Rectal smooth muscle tissue (tissue), 1 donor: ENCODE data around the gene RHBDL3.
A peak's percentile ranks its signal among the peaks of the same experiment; 100 is the strongest.

Experiments
- H3K27ac ChIP-seq: one replicate; pipeline ENCODE4 v1.7.0; 2013; ENCODE audit warnings: low read depth, low read length, inconsistent platforms
- H3K27me3 ChIP-seq: one replicate; pipeline ENCODE4 v1.7.0; 2013; ENCODE audit warnings: low read length; ENCODE audit not compliant: control insufficient read depth, insufficient read depth
- H3K36me3 ChIP-seq: one replicate; pipeline ENCODE4 v1.7.0; 2013; ENCODE audit warnings: low read length; ENCODE audit not compliant: control insufficient read depth, insufficient read depth
- H3K4me1 ChIP-seq: one replicate; pipeline ENCODE4 v1.7.0; 2013; ENCODE audit warnings: low read length; ENCODE audit not compliant: control insufficient read depth, insufficient read depth
- H3K4me3 ChIP-seq: one replicate; pipeline ENCODE4 v1.7.0; 2013; ENCODE audit warnings: low read length
- H3K9ac ChIP-seq: one replicate; pipeline ENCODE4 v1.7.0; 2013; ENCODE audit warnings: low read length

RHBDL3 gene

DNA sequence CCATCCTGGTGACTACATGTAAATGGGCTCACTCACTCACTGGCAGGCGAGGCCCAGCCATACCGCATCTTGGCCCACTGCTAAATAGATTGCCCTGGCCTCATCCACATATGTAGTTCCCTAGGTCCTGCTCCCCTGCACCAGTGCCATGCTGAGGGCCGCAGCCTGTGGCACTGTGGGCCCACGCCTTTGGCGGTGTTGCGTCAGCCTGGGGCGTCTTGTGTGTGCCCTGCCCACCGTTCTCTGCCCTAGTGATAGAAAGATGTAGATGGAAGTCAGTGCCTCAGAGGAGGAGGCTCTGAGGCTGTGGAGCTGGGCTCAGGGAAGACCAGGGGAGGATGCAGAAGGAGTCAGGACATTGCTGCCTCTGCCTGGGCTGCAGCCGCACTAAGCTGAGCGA lies 57.4 kb downstream of the RHBDL3 start:
- Histone ChIP-seq H3K9ac (no peak overlapping the region), H3K27me3 (no peaks in the 10 kb centered on the region), H3K27ac (no peak overlapping the region), H3K36me3 (no peaks in the 10 kb centered on the region), H3K4me1 (peaks cover 2% of the 10 kb centered on the region), H3K4me3 (no peak overlapping the region)

DNA sequence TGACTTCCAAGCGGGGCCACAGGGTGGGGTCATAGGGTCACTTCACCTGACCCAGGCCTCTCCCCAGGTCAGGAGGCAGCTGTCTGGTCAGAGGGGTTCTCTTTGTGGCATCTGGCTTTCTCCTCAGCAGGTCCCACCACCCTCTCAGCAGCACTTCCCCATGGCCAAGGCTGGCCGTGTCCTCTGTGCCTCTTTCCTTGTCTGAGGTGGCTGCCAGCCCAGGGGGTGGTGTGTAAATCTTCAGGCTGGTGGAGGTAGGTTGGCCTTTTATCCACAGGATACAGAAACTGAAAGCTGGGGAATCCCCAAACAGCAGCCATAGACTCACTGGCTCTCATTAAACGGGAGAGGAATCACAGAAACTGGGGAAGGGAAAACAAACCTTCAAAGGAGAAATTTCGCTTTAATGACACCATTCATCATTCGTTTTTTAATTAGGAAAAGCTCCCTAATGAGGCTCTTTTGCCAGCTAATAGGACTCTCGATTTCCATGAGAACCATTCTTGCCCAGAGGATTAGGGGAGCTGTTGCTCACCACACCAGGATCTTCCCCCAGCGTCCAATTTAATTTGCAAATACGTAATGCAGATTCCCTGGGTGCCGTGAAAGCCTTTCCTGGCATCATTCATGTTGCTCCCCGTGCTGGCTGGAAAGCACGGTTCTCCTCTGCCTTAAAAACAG lies 58.3 kb downstream of the RHBDL3 start:
- Histone ChIP-seq H3K4me3 (no peak overlapping the region), H3K9ac (no peak overlapping the region), H3K27me3 (no peaks in the 10 kb centered on the region), H3K4me1 (peaks cover 2% of the 10 kb centered on the region), H3K36me3 (no peaks in the 10 kb centered on the region), H3K27ac (peak overlapping the region; percentile 23)

DNA sequence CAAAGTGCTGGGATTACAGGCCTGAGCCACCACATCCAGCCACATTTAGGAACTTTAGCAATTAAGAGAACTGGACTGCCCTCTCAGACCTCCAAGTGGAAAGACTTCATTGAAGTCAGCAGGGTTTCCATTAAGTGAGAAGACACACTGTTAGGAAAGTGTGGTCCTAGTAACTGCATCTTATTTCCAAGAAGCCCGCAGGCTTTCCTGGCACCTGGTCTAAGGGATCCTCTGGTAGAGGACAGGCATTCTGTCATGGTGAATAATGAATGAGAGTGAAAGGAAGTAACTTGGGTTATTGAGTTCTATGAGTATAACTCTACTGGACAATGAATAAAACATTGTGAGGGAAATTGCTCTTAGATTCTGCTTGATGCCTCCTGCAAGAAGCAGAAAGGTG lies 62.3 kb downstream of the RHBDL3 start:
- no peak overlapping the region for H3K4me3 ChIP-seq
- no peaks in the 10 kb centered on the region for H3K27me3 ChIP-seq
- peaks cover 2% of the 10 kb centered on the region for H3K4me1 ChIP-seq
- H3K27ac ChIP-seq = no peak overlapping the region
- no peaks in the 10 kb centered on the region for H3K36me3 ChIP-seq
- H3K9ac ChIP-seq = no peak overlapping the region

DNA sequence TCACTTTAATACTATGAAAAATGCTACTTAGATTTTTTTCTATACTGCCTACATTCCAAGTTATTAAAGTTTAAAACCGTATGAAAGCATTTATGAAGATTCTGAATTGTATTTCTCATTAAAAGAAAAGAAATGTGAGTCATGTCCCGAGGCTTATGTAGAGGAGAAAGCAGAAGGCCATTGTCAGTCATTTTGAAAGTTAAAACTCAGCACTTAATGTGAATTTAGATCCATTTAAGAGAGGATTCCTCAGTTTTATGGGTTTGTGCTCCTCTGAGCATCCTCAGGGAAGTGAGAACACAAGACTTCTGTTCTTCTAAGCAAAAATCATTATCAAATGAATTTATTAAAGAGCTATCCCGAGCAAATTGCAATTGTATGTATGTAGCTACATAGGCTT lies 64.5 kb downstream of the RHBDL3 start:
- Histone ChIP-seq H3K36me3 (peaks cover 5% of the 10 kb centered on the region), H3K27me3 (no peaks in the 10 kb centered on the region), H3K9ac (no peak overlapping the region), H3K27ac (no peak overlapping the region), H3K4me3 (no peak overlapping the region), H3K4me1 (no peaks in the 10 kb centered on the region)

- Histone ChIP-seq H3K4me3 (no peak overlapping the region), H3K4me1 (no peaks in the 10 kb centered on the region), H3K27me3 (no peaks in the 10 kb centered on the region), H3K36me3 (peaks cover 5% of the 10 kb centered on the region), H3K9ac (no peak overlapping the region), H3K27ac (no peak overlapping the region)
Measured at GRCh38 chr17:32331243-32332040, 65.8 kb downstream of the RHBDL3 start.

DNA sequence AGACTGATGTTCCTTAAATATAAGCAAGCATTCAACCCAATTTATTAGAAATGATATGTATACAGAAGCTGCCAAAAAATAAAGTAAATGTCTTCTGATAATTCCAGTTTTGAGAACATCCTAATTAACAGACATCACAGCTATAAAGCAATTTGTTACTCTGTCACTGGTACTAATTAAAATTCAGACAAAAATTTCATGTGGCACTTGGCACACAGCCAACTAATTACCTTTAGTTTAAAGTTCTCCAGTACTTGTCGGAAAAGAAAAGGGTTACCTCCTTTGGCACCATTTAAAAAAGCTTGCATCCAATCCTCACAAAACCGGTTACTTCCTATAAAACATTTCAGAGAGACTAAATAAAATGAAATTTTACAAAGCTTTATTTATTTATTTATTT lies 67.6 kb downstream of the RHBDL3 start:
- H3K4me3 ChIP-seq = no peak overlapping the region
- no peak overlapping the region for H3K27ac ChIP-seq
- no peak overlapping the region for H3K9ac ChIP-seq
- H3K4me1 ChIP-seq = no peaks in the 10 kb centered on the region
- peaks cover 5% of the 10 kb centered on the region for H3K36me3 ChIP-seq
- H3K27me3 ChIP-seq = no peaks in the 10 kb centered on the region

- no peak overlapping the region for H3K27ac ChIP-seq
- H3K9ac ChIP-seq = no peak overlapping the region
- H3K4me3 ChIP-seq = no peak overlapping the region
- H3K36me3 ChIP-seq = peaks cover 5% of the 10 kb centered on the region
- no peaks in the 10 kb centered on the region for H3K27me3 ChIP-seq
- no peaks in the 10 kb centered on the region for H3K4me1 ChIP-seq
Measured at GRCh38 chr17:32335046-32335445, 69.4 kb downstream of the RHBDL3 start.

GRCh38 chr17:32335687-32336086 lies 70.1 kb downstream of the RHBDL3 start:
- no peak overlapping the region for H3K9ac ChIP-seq
- peaks cover 5% of the 10 kb centered on the region for H3K36me3 ChIP-seq
- H3K27me3 ChIP-seq = no peaks in the 10 kb centered on the region
- H3K27ac ChIP-seq = no peak overlapping the region
- H3K4me1 ChIP-seq = no peaks in the 10 kb centered on the region
- no peak overlapping the region for H3K4me3 ChIP-seq

GRCh38 chr17:32341141-32341856 lies 75.7 kb downstream of the RHBDL3 start:
- no peaks in the 10 kb centered on the region for H3K36me3 ChIP-seq
- H3K4me1 ChIP-seq = peaks cover 10% of the 10 kb centered on the region
- peak overlapping the region; percentile 51 for H3K9ac ChIP-seq
- peak overlapping the region; percentile 88 for H3K27ac ChIP-seq
- no peaks in the 10 kb centered on the region for H3K27me3 ChIP-seq
- peak overlapping the region; percentile 67 for H3K4me3 ChIP-seq

GRCh38 chr17:32341857-32342602 lies 76.4 kb downstream of the RHBDL3 start, which contains the start of gene C17orf75:
TSS of gene C17orf75 (minus strand) at chr17:32342173. CDS start at chr17:32342139, 34 bp downstream.
- Histone ChIP-seq H3K27me3 (no peaks in the 10 kb centered on the region), H3K4me1 (peaks cover 10% of the 10 kb centered on the region), H3K36me3 (no peaks in the 10 kb centered on the region), H3K27ac (peak within 1 kb of the TSS; percentile 88), H3K4me3 (peak within 1 kb of the TSS; percentile 67), H3K9ac (peak within 1 kb of the TSS; percentile 51)

- Histone ChIP-seq H3K4me3 (peak overlapping the region; percentile 67), H3K27me3 (no peaks in the 10 kb centered on the region)
Measured at GRCh38 chr17:32342603-32343325, 77.1 kb downstream of the RHBDL3 start.

More at GRCh38 chr17:32342603-32343325, 77.1 kb downstream of the RHBDL3 start:
- H3K27ac ChIP-seq = peak overlapping the region; percentile 88
- no peak overlapping the region for H3K9ac ChIP-seq
- H3K36me3 ChIP-seq = no peaks in the 10 kb centered on the region
- H3K4me1 ChIP-seq = peaks cover 10% of the 10 kb centered on the region
